Fibroblast of the aortic adventitia (primary cell): ENCODE data around the gene ASB8. TPM values are rescaled to one million over a fixed set of nuclear protein-coding genes. Genes with fewer than 3 reads are reported as not detected.
"Not testable (repeated sequence)": the region's sequence is repeated elsewhere in the genome, so short reads cannot be mapped to it uniquely, and the experiment has no call there.

Source experiments
- DNase-seq: peaks from one replicate; pipeline ENCODE4 v3.0.0-alpha.2; 2010; ENCODE audit warnings: low read depth
- H3K4me3 ChIP-seq: 2 replicates; pipeline ENCODE4 v1.5.1; 2011; ENCODE audit warnings: low read depth, mild to moderate bottlenecking, control low read depth, low read length, moderate library complexity
- total RNA-seq: library from RNA; depleted of rRNA; stranded (reverse); fragments of >200 nt; gene quantifications from 2 replicates; pipeline ENCODE4 v1.2.3, GENCODE V29; 2012; ENCODE audit warnings: low replicate concordance
- TF ChIP-seq, protein P1 (sequence below): IDR thresholded peaks from 2 replicates; pipeline ENCODE4 v1.5.1; 2011; ENCODE audit warnings: mild to moderate bottlenecking, low read length, control low read depth, inconsistent platforms; ENCODE audit not compliant: insufficient read depth

The ASB8 gene
- total RNA-seq, 1 donor = 29.7 TPM

DNA sequence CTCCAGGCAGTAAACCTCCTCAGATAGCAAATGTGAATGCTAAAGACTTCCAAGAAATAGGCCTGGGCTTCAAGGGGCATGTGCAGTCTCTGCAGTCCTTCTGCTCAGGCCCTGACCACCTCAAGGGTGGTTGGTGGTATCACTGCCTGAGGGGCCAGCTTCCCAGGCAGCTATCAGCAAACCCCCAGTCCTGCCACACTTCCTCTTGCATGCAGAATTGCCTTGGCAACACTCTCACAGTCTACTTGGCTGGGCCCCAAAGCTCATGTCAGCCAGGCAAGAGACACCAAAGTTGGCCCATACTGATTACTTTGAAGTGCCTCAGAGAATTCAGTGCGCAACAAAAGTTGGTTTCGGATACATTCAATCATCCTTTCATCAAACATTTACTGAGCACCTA is 3.5 kb upstream of the ASB8 start:
- H3K4me3 ChIP-seq = no peak overlapping the region
- DNase-seq = peak; percentile 30
- TF ChIP-seq, protein P1, sequence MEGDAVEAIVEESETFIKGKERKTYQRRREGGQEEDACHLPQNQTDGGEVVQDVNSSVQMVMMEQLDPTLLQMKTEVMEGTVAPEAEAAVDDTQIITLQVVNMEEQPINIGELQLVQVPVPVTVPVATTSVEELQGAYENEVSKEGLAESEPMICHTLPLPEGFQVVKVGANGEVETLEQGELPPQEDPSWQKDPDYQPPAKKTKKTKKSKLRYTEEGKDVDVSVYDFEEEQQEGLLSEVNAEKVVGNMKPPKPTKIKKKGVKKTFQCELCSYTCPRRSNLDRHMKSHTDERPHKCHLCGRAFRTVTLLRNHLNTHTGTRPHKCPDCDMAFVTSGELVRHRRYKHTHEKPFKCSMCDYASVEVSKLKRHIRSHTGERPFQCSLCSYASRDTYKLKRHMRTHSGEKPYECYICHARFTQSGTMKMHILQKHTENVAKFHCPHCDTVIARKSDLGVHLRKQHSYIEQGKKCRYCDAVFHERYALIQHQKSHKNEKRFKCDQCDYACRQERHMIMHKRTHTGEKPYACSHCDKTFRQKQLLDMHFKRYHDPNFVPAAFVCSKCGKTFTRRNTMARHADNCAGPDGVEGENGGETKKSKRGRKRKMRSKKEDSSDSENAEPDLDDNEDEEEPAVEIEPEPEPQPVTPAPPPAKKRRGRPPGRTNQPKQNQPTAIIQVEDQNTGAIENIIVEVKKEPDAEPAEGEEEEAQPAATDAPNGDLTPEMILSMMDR = no peak

DNA sequence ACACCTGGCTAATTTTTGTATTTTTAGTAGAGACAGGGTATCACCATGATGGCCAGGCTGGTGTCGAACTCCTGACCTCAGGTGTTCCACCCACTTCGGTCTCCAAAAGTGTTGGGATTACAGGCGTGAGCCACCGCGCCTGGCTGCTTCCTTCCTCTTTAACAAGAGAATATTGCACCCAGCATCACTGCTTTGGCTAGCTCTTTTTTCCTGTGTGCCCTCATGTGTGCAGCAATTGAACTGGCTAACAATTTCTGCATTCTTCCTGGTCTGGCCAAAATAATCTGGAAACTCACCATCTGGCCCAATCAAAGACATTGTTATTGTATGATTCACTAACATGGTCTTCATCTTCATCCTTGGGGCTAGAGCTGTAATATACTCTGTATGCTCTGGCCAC is 2.7 kb upstream of the ASB8 start:
- no peak overlapping the region for H3K4me3 ChIP-seq
- TF ChIP-seq, protein P1 = no peak
- peak; percentile 66 for DNase-seq

DNA sequence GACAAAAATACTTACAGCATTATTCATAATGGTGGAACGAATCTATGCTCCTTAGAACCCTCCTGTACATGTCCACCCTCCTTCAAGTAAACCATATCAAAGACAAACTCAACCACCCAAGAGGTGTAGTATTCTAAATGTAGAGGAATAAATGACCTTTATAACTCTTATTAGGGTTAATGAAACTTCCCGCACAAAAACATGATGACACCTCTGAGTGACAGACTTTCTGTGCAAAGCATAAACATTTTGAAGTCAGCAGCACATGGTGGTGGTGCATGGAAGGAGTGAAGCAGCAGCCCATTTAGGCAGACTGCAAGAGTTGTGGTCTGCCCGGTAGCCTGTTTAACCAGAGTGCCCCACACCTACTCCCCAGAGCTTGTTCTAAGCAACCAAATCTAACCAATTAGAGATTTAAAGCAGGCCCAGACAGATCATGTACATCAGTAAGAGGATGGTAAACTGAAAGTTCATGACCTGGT is 615 bp upstream of the ASB8 start:
- no peak for DNase-seq
- peak overlapping the region; percentile 63 for H3K4me3 ChIP-seq
- TF ChIP-seq, protein P1 = no peak

DNA sequence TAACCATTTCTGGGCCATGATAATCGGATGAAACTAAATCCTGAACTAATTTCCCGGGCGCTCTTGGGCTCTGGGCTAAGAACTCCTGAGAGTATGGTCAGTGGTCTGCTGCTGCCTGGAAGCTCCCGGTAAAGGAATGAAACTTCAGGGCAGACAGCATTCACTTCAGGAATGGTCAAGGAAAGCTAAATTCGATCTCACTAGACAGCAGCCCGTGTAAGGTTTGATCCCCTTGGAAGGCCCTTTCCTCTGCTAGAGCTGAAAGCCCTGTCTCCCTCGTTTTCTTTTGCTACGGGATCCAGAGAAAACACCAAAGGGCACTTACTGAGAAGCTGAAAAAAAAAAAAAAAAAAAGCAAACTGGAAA is 680 bp downstream of the ASB8 start:
- no peak for DNase-seq
- TF ChIP-seq, protein P1 = no peak
- peak overlapping the region; percentile 100 for H3K4me3 ChIP-seq

- not testable (repeated sequence) for H3K4me3 ChIP-seq
These were observed 1.5 kb downstream of the ASB8 start for GRCh38 chr12:48155786-48156185.

DNA sequence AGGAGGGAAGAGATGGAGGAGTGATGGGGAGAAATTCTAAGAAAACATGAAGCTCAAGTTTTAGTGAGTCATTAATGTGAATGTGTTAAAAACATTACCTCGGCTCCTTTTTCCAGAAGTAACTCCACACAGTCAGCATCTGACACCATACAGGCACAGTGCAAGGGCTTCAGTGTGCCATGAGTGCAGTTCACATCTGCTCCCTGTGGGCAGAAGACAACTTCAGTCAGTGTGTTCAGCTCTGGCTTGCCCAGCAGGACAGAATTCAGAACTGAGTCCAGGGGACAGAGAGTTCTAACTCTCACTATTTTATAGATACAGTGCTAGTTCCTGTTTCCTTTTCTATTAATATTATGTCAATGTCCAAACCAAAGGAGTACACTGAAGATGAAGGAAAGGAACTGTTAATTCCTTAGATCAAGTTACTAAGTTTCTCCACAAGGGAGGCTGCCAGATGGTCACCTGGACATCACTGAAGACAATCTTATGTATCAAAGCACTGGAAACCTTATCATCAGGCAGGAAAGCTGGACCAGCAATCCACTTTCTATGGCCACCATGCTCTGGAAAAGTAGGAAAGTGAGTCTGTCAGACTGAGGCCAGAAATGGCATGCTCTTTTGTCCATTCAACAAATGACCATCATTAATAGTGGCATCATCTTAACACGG is 6.1 kb downstream of the ASB8 start:
- DNase-seq = no peak
- TF ChIP-seq, protein P1 = no peak
- no peak overlapping the region for H3K4me3 ChIP-seq

More at GRCh38 chr12:48155786-48156185, 1.5 kb downstream of the ASB8 start:
- not testable (repeated sequence) for DNase-seq

GRCh38 chr12:48145981-48146380 is 11.3 kb downstream of the ASB8 start:
- TF ChIP-seq, protein P1 = no peak
- H3K4me3 ChIP-seq = no peak overlapping the region
- DNase-seq = no peak
